HepG2 (cell line): ENCODE measurements around the gene RNF10. TPM values are rescaled to one million over a fixed set of nuclear protein-coding genes. Genes with fewer than 3 reads are reported as not detected.

Source experiments
- CENPT ChIP-seq: sonication (generic); formaldehyde crosslinking; IDR thresholded peaks from 2 replicates; pipeline ENCODE4 v1.8.0; 2022; ENCODE audit warnings: low read depth, mild to moderate bottlenecking, moderate library complexity, missing genetic modification reagents
- GABPA ChIP-seq, 2 experiments: IDR thresholded peaks; 2 replicates each; pipeline ENCODE4 v1.6.1; 2011 to 2016; ENCODE audit warnings: low read depth in 2 of 2, low read length in 1 of 2, missing biosample characterization in 1 of 2, missing genetic modification characterization in 1 of 2
- MXI1 ChIP-seq: IDR thresholded peaks from 3 replicates; pipeline ENCODE4 v1.6.1; 2012; ENCODE audit warnings: low read depth, low read length, inconsistent platforms, borderline replicate concordance
- NFATC3 ChIP-seq: sonication (generic); formaldehyde crosslinking; IDR thresholded peaks from 2 replicates; pipeline ENCODE4 v1.5.1; 2020; ENCODE audit warnings: mild to moderate bottlenecking, missing genetic modification reagents
- NFYB ChIP-seq: sonication (generic); formaldehyde crosslinking; IDR thresholded peaks from 2 replicates; pipeline ENCODE4 v1.4.0; 2020; ENCODE audit warnings: missing genetic modification reagents
- NR2F2 ChIP-seq: IDR thresholded peaks from 2 replicates; pipeline ENCODE4 v1.6.1; 2012; ENCODE audit warnings: low read depth, inconsistent platforms, borderline replicate concordance
- PPARG ChIP-seq: conservative IDR thresholded peaks from 2 replicates; pipeline ENCODE4 v1.6.1; 2016; ENCODE audit warnings: missing biosample characterization, missing genetic modification reagents
- TCF7 ChIP-seq: sonication (generic); IDR thresholded peaks from 2 replicates; pipeline ENCODE4 v1.6.1; 2016; ENCODE audit warnings: antibody characterized with exemption, low read depth
- ZFP90 ChIP-seq: sonication (generic); formaldehyde crosslinking; IDR thresholded peaks from 2 replicates; pipeline ENCODE4 v1.8.0; 2022; ENCODE audit warnings: missing genetic modification reagents, mild to moderate bottlenecking, inconsistent platforms, borderline replicate concordance
- ZNF331 ChIP-seq: sonication (generic); formaldehyde crosslinking; IDR thresholded peaks from 2 replicates; pipeline ENCODE4 v1.4.0; 2020; ENCODE audit warnings: missing genetic modification reagents
- ZNF75D ChIP-seq: sonication (generic); formaldehyde crosslinking; IDR thresholded peaks from 2 replicates; pipeline ENCODE4 v1.8.1; 2023; ENCODE audit warnings: missing genetic modification reagents, mild to moderate bottlenecking, borderline replicate concordance
- polyA plus RNA-seq, 8 experiments: library from polyadenylated mRNA; depleted of rRNA in 3 of 8; stranded (reverse) in 7 of 8; unstranded in 1 of 8; fragments of >200 nt; fragmentation: Illumina TruSeq in 4 of 8; extraction: Trizol in 4 of 8; gene quantifications; 2 replicates each; pipeline versions ENCODE4 v1.2.1 to v1.2.3, GENCODE V29; 2011 to 2016; ENCODE audit warnings: low read depth in 4 of 8, missing spikeins in 1 of 8, mixed read lengths in 1 of 8; ENCODE audit not compliant: insufficient read depth in 1 of 8
- total RNA-seq, 5 experiments: library from RNA; depleted of rRNA; stranded (reverse); fragments of >200 nt; fragmentation: Illumina TruSeq; extraction: Trizol; gene quantifications; 2 replicates each; pipeline ENCODE4 v1.2.3, GENCODE V29; 2016; ENCODE audit warnings: low read depth in 1 of 5
- TF ChIP-seq, protein P1 (sequence below): IDR thresholded peaks from 2 replicates; pipeline ENCODE4 v1.6.1; 2016; ENCODE audit warnings: low read depth, control low read depth
- TF ChIP-seq, protein P2 (sequence below): IDR thresholded peaks from 2 replicates; pipeline ENCODE4 v1.6.1; 2012; ENCODE audit warnings: low read length, improper control_type of control experiment
- TF ChIP-seq, protein P3 (sequence below): sonication (generic); formaldehyde crosslinking; IDR thresholded peaks from 2 replicates; pipeline ENCODE4 v1.4.0; 2020; ENCODE audit warnings: missing genetic modification reagents
- TF ChIP-seq, protein P4 (sequence below): sonication (generic); formaldehyde crosslinking; IDR thresholded peaks from 2 replicates; pipeline ENCODE4 v1.5.1; 2020; ENCODE audit warnings: missing genetic modification reagents, mild to moderate bottlenecking, borderline replicate concordance

Gene RNF10
- total and polyA plus RNA-seq, 2 of the 13 experiments (the other 11 are each of a cell fraction or from before 2014, with no cell fraction given) = 62.5 to 88.0 TPM

DNA sequence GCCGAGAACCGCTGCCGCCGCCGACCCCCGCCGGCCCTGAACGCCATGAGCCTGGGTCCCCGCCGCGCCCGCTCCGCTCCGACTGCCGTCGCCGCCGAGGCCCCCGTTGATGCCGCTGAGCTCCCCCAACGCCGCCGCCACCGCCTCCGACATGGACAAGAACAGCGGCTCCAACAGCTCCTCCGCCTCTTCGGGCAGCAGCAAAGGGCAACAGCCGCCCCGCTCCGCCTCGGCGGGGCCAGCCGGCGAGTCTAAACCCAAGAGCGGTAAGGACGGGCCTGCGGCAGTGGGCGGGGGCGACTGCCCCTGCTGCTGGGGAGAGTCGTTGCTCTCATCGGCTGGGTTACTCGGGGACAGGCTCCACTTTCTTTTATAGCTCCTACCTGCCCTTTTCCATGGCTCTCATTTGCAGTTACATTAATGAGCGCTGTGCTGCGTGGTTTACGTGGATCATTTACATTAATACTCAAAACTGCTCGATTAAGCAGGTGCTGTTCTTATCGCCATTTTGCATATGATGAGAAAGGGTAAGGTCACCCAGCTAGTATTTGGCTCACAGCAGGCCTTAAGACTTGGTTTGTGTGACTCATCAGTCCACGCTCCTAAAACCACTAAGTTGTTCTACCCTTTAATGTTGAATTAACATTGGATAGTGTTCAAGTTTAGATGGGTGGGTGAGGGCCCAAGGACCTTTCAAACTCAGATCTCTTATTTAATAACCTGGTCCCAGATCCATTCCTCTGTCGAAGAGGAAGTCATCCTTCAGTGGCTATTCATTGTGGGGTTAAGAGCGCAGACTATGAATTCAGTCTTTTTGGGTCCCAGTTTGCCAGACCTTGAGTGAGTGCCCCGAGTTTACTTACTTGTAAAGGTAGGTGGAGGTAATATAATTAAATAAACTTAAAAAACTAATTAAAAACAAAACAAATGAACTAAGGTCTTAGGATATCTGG is 823 bp downstream of the RNF10 start (continued):
- no peak for TF ChIP-seq NR2F2
- TF ChIP-seq PPARG = no peak
- TF ChIP-seq TCF7 = no peak
- TF ChIP-seq CENPT (CRISPR knock-in tag) = no peak
- TF ChIP-seq GABPA (IDR thresholded peaks at IDR 0.05; ENCODE audit: low read depth, low read length) = no peak
- no peak for TF ChIP-seq GABPA (CRISPR knock-in tag; IDR thresholded peaks at IDR 0.05; ENCODE audit: low read depth)
- TF ChIP-seq, protein P1, sequence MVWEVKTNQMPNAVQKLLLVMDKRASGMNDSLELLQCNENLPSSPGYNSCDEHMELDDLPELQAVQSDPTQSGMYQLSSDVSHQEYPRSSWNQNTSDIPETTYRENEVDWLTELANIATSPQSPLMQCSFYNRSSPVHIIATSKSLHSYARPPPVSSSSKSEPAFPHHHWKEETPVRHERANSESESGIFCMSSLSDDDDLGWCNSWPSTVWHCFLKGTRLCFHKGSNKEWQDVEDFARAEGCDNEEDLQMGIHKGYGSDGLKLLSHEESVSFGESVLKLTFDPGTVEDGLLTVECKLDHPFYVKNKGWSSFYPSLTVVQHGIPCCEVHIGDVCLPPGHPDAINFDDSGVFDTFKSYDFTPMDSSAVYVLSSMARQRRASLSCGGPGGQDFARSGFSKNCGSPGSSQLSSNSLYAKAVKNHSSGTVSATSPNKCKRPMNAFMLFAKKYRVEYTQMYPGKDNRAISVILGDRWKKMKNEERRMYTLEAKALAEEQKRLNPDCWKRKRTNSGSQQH (CRISPR knock-in tag) = no peak
- TF ChIP-seq, protein P2, sequence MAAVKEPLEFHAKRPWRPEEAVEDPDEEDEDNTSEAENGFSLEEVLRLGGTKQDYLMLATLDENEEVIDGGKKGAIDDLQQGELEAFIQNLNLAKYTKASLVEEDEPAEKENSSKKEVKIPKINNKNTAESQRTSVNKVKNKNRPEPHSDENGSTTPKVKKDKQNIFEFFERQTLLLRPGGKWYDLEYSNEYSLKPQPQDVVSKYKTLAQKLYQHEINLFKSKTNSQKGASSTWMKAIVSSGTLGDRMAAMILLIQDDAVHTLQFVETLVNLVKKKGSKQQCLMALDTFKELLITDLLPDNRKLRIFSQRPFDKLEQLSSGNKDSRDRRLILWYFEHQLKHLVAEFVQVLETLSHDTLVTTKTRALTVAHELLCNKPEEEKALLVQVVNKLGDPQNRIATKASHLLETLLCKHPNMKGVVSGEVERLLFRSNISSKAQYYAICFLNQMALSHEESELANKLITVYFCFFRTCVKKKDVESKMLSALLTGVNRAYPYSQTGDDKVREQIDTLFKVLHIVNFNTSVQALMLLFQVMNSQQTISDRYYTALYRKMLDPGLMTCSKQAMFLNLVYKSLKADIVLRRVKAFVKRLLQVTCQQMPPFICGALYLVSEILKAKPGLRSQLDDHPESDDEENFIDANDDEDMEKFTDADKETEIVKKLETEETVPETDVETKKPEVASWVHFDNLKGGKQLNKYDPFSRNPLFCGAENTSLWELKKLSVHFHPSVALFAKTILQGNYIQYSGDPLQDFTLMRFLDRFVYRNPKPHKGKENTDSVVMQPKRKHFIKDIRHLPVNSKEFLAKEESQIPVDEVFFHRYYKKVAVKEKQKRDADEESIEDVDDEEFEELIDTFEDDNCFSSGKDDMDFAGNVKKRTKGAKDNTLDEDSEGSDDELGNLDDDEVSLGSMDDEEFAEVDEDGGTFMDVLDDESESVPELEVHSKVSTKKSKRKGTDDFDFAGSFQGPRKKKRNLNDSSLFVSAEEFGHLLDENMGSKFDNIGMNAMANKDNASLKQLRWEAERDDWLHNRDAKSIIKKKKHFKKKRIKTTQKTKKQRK = no peak
- no peak for TF ChIP-seq NFYB (CRISPR knock-in tag)
- TF ChIP-seq, protein P3, sequence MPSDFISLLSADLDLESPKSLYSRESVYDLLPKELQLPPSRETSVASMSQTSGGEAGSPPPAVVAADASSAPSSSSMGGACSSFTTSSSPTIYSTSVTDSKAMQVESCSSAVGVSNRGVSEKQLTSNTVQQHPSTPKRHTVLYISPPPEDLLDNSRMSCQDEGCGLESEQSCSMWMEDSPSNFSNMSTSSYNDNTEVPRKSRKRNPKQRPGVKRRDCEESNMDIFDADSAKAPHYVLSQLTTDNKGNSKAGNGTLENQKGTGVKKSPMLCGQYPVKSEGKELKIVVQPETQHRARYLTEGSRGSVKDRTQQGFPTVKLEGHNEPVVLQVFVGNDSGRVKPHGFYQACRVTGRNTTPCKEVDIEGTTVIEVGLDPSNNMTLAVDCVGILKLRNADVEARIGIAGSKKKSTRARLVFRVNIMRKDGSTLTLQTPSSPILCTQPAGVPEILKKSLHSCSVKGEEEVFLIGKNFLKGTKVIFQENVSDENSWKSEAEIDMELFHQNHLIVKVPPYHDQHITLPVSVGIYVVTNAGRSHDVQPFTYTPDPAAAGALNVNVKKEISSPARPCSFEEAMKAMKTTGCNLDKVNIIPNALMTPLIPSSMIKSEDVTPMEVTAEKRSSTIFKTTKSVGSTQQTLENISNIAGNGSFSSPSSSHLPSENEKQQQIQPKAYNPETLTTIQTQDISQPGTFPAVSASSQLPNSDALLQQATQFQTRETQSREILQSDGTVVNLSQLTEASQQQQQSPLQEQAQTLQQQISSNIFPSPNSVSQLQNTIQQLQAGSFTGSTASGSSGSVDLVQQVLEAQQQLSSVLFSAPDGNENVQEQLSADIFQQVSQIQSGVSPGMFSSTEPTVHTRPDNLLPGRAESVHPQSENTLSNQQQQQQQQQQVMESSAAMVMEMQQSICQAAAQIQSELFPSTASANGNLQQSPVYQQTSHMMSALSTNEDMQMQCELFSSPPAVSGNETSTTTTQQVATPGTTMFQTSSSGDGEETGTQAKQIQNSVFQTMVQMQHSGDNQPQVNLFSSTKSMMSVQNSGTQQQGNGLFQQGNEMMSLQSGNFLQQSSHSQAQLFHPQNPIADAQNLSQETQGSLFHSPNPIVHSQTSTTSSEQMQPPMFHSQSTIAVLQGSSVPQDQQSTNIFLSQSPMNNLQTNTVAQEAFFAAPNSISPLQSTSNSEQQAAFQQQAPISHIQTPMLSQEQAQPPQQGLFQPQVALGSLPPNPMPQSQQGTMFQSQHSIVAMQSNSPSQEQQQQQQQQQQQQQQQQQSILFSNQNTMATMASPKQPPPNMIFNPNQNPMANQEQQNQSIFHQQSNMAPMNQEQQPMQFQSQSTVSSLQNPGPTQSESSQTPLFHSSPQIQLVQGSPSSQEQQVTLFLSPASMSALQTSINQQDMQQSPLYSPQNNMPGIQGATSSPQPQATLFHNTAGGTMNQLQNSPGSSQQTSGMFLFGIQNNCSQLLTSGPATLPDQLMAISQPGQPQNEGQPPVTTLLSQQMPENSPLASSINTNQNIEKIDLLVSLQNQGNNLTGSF = no peak
- no peak for TF ChIP-seq NFATC3
- no peak; the same call in 1 of the 2 replicates for TF ChIP-seq ZFP90 (CRISPR knock-in tag)
- no peak for TF ChIP-seq ZNF331 (CRISPR knock-in tag)
- no peak for TF ChIP-seq ZNF75D (CRISPR knock-in tag)
- TF ChIP-seq, protein P4, sequence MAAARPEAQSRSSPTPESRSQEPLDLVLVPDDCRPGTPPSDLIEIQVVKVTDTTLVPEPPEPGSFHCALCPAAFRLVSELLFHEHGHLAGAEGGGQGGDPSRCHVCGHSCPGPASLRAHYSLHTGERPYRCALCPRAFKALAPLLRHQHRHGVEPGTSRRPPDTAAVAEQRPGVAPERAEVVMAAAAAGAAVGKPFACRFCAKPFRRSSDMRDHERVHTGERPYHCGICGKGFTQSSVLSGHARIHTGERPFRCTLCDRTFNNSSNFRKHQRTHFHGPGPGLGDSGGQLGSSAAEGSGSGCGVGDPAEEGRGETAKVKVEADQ = no peak
- TF ChIP-seq MXI1 = no peak
